ENCODE data around the gene LPP.

The LPP gene

DNA sequence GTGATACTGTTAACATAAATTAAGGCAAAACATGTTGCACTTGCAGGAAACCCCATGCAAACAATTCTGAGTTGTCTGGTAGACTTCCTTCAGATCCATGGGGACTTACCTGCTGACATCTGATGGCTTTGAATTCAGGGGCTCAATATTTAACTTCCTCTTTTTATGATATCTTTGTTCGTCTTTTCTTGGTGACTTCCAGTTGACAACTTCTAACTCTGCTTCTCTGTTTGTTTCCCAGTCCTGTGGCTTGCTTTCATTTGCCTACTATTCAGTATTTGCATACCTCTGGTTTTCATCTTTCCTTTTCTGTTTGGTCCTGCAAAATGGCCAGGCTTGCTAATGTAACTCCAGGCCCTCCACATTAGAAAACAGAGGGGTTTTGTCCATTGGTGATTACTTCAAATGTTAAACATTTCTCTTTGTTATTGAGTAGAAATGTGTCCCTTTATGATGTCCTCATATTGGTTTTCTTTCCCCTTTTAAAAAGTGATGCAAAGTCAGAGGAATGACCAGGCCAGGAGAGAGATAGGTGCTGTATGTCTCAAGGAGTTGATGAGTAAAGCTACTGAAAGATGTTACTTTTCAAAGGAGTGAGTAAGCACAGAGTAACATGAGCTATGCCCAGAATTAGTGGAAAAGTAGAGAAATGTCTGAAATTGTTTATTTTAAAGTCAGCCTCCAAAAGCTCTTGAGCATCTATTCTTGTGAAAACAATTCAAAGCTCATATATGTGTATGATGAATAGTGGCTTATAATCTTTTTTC lies 335.9 kb downstream of the LPP start:
- DNase-seq: no peak

DNA sequence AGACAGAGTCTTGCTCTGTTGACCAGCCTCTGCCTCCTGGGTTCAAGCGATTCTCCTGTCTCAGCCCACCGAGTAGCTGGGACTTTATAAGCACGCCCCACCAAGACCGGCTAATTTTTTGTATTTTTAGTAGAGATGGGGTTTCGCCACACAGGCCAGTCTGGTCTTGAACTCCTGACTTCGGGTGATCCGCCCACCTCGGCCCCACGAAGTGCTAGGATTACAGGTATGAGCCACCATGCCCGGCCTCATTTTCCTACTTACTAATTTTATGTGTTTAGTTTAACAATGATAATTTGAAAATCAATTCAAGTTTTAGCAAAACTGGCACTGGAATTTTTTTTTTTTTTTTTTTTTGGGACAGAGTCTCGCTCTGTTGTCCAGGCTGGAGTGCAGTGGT lies 336.5 kb downstream of the LPP start:
- DNase-seq: no peak

DNA sequence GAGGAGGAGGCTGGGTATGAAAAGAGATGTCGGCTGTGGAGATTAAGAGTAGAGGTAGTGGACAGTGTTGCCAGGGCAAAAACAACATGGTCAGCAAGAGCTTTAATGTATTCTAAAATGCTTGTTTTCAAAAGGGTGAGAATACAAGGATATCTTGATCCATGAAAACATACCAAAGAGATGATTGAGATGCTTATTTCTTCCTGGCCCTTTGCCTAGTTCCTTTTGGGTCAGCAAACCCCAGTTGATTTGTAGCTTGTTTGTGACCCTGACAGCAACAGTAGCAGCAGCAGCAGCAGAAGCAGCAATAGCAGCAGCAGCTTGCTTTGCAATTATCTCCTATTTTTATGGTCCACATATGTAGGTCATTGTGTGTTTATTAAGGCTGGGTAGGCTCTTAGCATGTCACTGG lies 337.3 kb downstream of the LPP start:
- DNase-seq: no peak

DNA sequence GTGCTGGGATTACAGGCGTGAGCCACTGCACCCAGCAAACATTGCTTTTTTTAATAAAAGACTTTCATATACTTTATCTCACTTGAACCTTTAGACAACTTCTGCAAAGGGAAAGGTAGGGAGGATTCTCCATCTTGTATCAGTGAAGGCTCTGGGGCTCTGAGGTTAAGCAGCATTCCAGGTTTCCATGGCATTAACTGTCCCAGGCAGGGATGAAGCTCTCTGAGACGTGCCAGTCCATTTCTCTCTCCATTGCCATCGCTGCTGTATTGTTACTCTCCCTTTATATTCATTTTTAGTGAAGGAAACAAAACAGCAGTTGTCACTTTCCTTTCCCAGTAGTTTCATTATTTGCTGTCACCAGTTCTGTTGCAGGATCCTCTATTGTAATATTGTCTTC lies 342.4 kb downstream of the LPP start:
- no peak for DNase-seq

DNA sequence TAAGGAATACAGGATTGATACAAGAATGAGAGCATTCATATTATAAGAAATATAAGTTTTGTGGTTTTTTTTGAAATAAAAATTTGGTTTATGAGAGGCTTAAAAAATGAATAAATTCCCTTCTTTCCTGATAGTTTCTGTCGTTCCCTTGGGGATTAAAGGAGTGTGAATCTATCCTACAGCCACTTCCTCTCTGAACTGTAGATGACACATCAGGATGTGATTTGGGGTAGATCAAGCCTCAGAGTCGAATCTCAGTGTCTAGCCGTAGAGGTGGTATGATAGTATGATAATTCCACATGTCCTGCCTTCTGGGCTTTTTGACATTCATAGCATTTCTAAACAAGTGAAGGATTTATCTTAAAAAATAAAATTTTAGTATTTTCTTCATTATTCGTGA lies 343.1 kb downstream of the LPP start:
- DNase-seq: no peak

DNA sequence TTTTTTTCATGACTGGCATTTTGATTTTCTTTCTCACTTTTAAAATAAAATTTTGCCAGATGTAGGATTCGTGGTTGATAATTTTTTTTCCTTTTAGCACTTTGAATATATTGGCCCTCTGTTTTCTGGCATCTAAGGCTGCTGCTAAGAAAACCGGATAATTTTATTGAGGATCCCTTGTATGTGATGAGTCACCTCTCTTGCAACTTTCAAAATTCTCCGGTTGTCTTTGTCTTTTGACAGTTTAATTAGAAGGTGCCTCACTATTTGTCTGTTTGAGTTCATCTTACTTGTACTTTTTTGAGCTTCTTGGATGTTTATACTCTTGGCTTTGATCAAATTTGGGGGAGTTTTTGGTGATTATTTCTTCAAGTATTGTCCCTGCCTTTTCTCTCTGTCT lies 349.7 kb downstream of the LPP start:
- no peak for DNase-seq

DNA sequence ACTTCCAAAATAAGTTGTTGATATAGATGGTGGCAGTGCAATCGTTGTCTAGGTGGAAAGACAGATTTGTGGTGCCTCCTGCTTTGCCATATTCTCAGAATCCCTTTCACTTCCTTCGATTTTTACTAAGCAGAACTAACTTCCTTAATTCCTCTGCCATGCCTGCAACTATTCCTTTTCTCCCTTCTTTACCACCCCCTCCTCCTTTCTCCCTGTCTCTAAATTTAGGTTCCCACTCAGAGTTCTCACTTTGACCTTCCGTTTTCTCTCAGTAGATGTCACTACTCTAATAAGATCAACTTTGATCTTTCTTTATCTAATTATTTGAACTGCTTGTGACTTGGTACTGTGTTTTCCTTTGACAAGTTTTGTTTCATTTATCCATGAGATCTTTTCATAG lies 351.2 kb downstream of the LPP start:
- DNase-seq: no peak

DNA sequence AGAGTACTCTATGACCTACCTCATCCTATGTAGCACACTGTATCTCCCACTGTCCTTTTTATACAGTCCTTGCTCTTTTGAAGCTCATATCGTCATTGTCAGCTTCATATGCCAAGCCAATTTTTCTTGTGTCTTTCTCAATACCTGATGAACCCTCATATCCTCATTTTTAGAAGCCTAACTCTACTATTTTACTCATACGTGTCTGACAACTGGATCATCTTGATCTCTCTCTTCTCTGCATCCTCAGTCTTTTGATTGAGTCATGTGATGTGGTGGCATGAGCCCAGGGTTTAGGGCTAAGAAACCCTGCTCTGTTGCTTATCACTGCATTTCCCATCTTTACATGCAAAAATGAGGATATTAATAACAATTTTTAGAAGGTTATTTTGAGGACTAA lies 352.0 kb downstream of the LPP start:
- no peak for DNase-seq

DNA sequence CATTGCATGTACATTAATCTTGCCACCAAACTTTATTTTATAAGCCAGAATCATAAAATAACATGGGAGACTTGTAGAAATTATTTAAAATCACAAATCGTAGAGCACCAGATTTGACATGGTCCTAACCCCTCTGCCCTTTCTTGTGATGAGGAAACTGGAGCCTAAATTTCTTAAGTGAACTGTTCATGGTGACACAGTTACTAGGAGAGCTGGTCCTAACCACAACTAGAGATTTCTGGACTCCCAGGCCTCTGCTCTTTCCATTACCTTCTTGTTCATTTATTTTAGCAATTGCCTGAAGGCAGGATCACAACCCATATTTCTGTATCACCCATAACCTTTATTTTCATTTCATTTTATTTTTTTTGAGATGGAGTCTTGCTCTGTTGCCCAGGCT lies 352.5 kb downstream of the LPP start:
- DNase-seq: no peak

DNA sequence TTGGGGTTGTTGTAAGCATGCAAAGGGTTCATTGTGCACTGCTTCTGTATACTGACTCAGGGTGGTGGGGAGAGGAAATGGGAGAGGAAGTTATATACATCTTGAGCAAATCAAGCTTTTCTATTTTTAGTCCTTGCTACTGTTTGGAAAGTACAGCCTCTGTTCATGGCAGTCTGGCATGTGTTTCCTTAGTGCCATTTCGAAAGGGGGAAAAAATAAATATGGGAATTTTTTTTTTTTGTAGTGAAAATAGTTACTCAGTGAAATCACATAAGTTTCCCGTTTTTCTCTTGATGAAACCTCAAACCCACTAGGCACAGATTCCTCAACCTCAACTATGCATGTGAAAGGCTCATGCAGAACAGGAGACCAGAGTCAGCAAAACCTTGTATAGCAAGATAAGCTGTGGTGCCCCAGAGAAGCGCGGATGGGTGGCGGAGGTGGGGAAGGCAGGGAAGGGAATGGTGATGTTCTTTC lies 353.3 kb downstream of the LPP start:
- DNase-seq: no peak

DNA sequence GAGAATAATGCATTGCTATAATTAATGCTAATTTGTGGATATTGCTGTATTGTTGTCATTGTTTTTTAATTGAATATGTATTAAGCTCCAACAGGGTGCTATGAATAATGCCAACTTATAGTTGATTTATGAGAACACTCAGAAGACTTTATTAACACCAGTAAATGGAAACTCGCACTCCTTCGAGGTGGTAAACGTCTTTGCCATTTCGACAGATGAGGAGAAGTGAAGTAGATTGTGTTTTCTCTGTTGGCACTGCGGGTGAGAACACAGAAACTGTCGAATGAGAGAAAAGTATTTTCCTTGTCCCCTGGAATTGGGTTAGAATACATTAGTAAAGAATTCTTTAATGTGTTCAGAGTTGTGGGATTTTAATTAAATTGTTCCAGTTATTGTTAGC lies 354.5 kb downstream of the LPP start:
- no peak for DNase-seq

DNA sequence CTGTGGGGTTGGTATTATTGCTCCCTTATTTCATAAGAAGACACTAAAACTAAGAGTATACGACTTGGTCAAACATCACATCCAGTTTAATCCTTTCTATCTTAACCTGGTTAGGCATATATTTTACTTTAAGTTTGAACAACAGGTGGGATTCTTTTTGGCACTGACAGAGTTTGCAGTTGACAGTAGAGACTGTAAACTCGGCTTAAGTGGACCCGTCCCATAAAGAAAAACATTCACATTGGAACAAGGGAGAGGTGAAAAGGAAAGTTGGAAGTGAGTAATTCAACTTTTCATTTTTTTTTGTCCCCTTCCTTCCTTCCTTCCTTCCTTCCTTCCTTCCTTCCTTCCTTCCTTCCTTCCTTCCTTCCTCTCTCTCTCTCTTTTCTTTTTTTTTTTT lies 355.4 kb downstream of the LPP start:
- no peak for DNase-seq

DNA sequence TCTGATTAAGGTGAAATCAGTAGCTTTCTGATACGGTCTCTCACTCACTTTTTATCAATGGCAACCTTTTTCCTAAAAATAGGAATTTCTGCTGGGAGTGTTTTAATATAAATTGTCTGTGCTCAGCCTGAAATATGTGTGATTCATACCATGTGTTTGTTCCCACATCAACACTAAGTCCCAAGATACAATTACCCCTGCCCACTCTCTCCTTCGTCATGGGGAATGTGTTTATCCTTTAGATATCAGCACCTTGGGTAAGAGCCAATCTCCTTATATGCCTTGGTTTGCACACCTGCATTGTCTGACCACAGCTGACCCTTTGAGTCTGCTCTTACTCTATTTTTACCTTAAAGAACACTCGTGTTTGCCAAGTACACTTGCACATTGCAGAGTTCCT lies 356.4 kb downstream of the LPP start:
- DNase-seq: no peak

DNA sequence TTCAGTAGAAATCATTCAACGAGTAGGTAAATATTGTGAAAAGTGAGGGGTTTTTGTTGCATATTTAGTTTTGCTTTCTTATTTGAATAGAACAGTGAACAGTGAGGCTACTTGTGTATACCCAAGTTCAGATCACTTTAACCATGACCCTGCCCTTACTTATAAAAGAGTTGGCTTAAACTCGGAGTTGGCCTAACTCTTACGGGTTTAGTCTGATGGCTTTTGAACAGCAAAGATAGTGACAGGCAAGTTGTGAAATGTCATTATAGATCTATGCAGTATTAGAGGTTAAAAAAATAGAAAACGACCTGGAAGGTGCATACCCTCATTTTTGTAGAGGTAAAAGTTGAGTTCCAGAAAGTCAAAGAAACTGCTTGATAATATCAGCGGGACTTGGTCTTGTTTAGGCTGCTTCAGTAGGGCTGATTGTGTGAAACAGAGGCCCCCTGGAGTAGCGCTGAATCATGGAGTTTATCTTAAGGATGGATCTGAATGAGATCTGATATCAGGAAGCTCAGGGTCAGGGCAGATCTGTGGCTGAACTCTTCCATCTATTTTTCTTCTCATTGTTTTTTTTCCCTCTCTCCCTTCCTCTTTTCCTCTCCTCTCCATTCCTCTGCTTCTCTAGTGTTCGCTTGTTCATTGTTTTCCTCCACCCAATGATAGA lies 359.8 kb downstream of the LPP start:
- no peak for DNase-seq

DNA sequence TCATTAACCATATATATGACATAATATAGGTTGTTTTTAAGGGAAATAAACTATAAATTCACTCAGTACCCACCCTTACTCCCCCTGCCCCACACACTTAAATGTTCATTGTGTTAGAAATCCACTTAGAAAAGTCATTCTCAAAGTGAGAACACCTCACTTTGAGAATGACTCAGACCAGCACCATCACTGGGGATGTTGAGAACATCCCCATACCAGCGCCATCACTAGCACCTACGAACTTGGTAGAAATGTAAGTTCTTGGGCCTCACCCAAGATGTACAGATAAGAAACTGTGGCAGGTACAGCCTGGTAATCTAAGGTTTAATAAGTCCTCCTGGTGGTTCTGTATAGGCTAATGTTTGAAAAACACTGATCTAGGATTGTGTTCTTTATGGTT lies 362.6 kb downstream of the LPP start:
- no peak for DNase-seq

DNA sequence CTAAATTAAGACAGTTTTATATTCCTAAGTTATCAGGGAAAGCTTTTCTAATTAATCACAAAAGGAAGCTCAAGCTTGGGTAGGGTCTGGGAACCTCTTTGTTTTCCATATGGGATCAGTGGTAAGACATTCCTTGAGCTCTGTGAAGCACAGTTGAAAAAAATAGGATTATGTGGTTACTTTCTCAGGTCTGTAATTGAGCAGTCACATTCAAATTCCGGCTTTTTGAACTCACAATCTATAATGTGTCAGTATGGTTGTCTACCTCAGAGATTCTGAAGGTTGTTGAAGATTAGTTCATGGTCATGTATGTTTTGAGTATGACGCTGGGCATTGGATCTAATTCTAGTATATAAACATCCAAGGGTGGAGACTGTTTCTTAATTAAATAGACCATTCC lies 364.5 kb downstream of the LPP start:
- DNase-seq: no peak

DNA sequence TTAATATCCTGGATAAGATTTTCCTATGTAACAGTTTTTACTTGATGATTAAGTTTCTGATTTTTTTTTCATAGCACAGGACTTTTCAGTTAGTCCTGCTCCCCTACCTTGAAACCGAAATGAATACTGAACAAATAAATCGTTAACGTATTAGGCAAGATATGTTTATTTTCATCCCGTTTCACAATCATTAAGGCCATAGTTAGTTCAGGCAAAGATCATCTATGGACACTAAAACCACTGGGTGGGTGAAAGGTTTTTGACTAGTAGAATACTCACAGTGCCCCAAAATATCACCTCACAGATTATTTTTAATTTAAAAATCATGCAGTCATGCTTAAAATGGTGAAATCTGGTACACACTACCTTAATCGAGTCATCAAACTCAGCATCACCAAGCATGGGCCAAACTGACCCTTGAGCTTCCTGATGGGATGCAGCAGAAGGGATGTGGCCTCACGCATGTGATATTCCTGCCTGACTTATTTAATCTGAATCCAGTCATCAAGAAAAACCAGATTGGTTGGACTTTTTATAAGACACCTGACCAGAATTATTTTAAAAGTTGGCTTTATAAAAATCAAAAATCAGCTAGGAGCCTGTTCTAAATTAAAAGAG lies 365.0 kb downstream of the LPP start:
- no peak for DNase-seq

DNA sequence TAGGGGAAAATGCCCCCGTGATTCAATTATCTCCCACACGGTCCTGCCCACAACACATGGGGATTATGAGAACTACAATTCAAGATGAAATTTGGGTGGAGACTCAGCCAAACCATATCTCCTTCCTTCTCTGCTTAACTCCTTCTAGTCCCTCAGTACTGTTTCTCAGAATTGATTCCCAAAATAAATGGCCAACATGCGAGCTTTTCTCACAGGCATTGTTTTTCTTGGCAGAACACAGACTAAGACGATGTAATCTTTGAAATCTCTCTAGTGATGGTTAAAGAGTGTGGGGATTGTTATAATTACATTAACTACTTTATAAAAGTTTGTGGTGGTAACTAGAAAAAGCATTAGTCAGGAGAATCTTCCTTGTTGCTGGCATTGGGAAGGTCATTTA lies 366.5 kb downstream of the LPP start:
- no peak for DNase-seq

DNA sequence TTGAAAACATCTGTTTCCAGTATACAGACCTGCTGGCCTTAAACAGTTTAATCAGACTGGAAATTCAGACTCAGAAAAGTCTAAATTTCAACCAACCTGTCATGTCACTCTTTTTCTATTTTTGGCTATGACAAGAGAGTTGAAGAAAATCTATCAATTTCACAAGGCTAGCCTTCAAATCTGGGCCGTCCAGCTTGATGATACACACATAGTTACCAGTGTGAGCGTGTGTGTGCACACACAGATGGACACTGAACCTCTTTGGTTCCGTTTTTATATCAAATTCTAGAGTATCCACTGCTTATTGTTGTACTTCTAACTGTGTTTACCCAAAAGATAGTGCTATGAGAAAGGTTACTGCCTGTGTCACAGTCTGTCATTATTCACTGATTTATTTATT lies 368.2 kb downstream of the LPP start:
- DNase-seq: no peak

DNA sequence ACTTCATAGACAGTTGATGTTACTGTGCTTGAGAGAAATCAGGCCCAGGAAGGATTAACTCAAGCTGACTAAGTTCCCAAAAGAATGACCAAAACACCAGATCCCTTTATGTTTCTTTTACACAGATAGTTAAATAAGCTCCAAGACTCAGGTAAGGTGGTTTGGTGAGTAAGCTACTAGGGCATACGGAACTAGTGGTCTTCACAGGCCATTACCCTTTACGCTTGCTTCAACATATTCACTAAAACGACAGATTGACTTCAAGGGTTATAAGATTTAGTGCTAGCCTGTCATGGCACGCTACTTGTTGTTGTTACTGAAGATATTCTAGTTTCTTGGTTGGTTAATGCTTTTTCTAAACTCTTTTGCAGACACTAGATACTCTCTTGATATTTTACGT lies 369.3 kb downstream of the LPP start:
- no peak for DNase-seq

DNA sequence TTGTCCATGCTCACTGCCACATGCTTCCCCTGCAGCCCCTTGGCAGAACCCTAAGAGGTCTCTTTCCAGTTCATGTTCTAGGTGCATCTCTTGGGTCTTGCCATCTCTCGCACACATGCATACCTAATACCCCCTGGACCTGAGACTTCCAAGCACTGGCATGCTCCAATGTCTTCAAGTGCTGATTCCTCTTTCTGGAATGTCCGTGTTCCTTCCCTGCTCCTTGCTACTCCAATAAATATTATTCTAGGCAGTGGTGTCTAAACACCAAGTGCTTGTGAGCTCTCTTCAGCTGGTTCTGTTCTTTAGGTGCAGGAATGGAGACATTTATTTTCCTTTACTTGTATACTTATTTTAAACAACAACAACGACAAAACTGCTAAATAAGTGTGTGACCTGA lies 370.1 kb downstream of the LPP start:
- no peak for DNase-seq

DNA sequence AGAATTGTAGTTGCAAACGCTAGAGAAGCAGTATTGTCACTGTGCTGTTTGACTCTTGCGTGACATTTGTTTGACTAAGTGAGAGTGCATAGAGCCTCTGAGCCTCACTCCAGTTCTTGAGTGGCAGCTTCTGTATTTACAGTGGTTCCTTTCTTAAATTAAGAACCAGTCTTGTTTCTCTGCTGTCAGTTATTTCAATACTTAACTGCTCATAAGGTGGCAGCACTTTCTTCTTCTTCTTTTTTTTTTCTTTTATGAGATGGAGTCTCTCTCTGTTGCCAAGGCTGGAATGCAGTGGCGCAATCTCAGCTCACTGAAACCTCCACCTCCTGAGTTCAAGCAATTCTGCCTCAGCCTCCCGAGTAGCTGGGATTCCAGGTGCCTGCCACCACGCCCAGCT lies 372.1 kb downstream of the LPP start:
- DNase-seq: no peak

DNA sequence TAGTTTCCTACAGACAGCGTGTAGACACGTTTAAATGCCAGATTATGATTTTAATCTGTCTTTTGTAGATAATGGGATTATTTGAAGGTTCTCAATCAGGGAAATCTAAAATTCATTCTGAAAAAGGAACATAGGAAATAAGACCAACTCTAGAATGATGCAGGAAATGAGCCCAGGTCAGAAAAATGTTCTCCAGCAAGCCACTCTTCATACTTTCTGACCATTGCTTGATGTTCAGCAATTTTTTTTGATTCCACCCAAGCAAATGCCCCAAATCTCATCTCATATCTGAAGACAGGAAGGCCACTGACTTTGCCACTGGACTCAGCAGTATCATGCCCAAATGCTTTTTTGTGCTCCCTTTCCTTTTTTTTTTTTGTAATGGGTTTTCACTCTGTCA lies 373.4 kb downstream of the LPP start:
- DNase-seq: no peak

DNA sequence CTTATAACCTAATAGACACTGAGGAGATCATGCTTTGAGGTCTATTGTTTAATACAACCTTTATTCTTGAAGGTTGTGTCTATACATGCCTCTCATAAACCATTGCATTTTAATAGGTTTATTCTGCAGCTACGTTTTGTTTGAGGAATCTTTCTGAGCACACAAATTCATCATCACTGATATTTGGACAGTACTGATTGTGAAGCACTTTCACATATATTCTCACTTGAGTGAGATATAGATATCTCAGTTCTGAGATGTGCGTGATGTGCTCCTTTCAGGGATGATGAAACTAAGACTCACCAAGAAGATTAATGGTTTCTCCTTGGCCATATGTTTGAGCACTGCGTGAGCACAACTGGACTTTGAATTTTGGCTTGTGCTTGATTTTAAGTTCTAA lies 374.4 kb downstream of the LPP start:
- no peak for DNase-seq

DNA sequence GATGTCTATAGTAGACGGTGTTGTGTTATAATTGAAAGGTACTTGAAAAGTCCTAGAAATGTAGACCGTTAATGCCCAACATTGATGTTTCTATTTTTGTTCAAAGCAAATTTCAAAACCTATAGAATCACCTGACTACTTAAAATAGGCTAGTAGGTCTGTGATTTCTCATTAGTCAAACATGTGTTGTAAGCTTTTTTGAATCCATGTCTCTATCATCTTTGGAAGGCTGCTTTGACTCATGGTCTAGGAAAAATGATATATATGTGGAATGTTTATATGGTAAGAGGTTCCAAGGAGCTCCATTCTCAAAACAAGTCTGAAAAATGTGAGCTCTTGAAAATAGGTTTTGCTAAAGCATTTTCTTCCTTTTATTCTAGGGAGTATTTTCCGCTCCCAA lies 375.3 kb downstream of the LPP start:
- DNase-seq: no peak
